ENCODE results near the gene VSIR. TPM values are rescaled to one million over a fixed set of nuclear protein-coding genes. Genes with fewer than 3 reads are reported as not detected.

Gene VSIR
- polyA plus RNA-seq, 1 of the 3 experiments (the other 2 are of a cell fraction), result 11.3 TPM

DNA sequence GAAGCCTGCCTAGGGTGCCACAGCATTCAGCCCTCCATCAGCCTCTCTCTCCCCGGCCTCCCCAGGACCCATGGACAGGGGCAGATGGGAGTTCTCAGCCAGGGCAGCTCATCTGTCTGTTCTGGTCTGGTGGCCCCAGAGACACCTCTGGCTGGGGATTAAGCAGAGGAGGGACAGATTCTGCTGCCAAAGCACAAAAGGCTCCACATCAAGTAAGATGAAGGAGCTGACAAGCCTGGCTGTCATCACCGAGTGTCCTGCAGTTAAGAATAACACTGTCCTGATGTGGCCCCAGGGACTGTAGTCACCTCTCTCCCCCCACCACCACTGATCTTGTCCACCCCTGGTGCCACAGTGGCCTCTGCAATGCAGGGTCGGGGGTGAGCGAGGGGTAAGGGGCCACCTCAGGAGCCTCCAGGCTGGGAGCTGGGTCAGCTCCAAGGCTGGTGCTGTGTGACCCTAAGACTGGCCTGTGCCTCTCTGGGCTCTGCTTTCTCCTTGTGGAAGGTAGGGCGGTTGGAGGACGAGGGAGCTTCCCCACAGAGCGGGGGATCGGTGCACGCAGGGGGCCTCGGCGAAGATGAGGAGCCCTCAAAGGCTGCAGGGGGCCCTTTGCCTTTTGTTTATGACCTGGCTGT is 72.5 kb downstream of the VSIR start:
- Histone ChIP-seq H3K4me2 (no peak overlapping the region), H3K27ac (ENCODE audit: low read depth in 2 of 2, low read length in 1 of 2) (no peak overlapping the region), H3K9ac (no peak overlapping the region), H3K4me1 (ENCODE audit: control insufficient read depth in 1 of 2, insufficient read depth in 2 of 2, low read depth in 1 of 2, low read length in 1 of 2) (peaks cover 0 to 12% of the 10 kb centered on the region in 2 experiments; a peak in 1 of 4 replicates), H2AFZ (ENCODE audit: low read depth) (no peak overlapping the region), H3K4me3 (ENCODE audit: low read depth in 2 of 2, low read length in 1 of 2) (no peak overlapping the region), H3K9me3 (no peaks in the 10 kb centered on the region), H3K79me2 (ENCODE audit: insufficient read depth) (no peaks in the 10 kb centered on the region), H4K20me1 (ENCODE audit: insufficient read depth) (no peaks in the 10 kb centered on the region), H3K36me3 (replicated peaks in 1 of 2; ENCODE audit: control insufficient read depth in 1 of 2, insufficient read depth in 2 of 2, low read length in 1 of 2) (no peaks in the 10 kb centered on the region), H3K27me3 (ENCODE audit: insufficient read depth) (peaks cover 46% of the 10 kb centered on the region; the same call in 1 of the 2 replicates), H3K9me2 (no peaks in the 10 kb centered on the region), H3F3A (replicated peaks; ENCODE audit: insufficient read depth) (no peaks in the 10 kb centered on the region)
- POLR2A ChIA-PET, result no interaction called here
- TF ChIP-seq CHD2 (IDR thresholded peaks at IDR 0.05; ENCODE audit: low read length, partially characterized antibody) (no peak), POLR2AphosphoS5 (IDR thresholded peaks at IDR 0.05; ENCODE audit: low read depth, low read length) (no peak), RAD21 (IDR thresholded peaks at IDR 0.05; ENCODE audit: low read length) (no peak), TAF1 (IDR thresholded peaks at IDR 0.05; ENCODE audit: borderline replicate concordance, low read depth, low read length) (no peak), FOXJ3 (CRISPR knock-in tag; IDR thresholded peaks at IDR 0.05) (no peak), ELF1 (IDR thresholded peaks at IDR 0.05) (no peak), EZH2phosphoT487 (IDR thresholded peaks at IDR 0.05; ENCODE audit: borderline replicate concordance, low read depth) (no peak), NRF1 (IDR thresholded peaks at IDR 0.05; ENCODE audit: low read depth, low read length) (no peak), MEF2A (IDR thresholded peaks at IDR 0.05; ENCODE audit: borderline replicate concordance, low read depth) (no peak), GATA2 (CRISPR knock-in tag; IDR thresholded peaks at IDR 0.05) (no peak), TEAD4 (IDR thresholded peaks at IDR 0.05; ENCODE audit: borderline replicate concordance, insufficient read depth) (no peak)
- TF ChIP-seq, protein P1, sequence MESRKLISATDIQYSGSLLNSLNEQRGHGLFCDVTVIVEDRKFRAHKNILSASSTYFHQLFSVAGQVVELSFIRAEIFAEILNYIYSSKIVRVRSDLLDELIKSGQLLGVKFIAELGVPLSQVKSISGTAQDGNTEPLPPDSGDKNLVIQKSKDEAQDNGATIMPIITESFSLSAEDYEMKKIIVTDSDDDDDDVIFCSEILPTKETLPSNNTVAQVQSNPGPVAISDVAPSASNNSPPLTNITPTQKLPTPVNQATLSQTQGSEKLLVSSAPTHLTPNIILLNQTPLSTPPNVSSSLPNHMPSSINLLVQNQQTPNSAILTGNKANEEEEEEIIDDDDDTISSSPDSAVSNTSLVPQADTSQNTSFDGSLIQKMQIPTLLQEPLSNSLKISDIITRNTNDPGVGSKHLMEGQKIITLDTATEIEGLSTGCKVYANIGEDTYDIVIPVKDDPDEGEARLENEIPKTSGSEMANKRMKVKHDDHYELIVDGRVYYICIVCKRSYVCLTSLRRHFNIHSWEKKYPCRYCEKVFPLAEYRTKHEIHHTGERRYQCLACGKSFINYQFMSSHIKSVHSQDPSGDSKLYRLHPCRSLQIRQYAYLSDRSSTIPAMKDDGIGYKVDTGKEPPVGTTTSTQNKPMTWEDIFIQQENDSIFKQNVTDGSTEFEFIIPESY (IDR thresholded peaks at IDR 0.05; ENCODE audit: borderline replicate concordance, low read depth), result no peak
- TF ChIP-seq, protein P2, sequence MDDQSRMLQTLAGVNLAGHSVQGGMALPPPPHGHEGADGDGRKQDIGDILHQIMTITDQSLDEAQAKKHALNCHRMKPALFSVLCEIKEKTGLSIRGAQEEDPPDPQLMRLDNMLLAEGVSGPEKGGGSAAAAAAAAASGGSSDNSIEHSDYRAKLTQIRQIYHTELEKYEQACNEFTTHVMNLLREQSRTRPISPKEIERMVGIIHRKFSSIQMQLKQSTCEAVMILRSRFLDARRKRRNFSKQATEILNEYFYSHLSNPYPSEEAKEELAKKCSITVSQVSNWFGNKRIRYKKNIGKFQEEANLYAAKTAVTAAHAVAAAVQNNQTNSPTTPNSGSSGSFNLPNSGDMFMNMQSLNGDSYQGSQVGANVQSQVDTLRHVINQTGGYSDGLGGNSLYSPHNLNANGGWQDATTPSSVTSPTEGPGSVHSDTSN (IDR thresholded peaks at IDR 0.05), result no peak
- TF ChIP-seq, protein P3, sequence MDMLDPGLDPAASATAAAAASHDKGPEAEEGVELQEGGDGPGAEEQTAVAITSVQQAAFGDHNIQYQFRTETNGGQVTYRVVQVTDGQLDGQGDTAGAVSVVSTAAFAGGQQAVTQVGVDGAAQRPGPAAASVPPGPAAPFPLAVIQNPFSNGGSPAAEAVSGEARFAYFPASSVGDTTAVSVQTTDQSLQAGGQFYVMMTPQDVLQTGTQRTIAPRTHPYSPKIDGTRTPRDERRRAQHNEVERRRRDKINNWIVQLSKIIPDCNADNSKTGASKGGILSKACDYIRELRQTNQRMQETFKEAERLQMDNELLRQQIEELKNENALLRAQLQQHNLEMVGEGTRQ (IDR thresholded peaks at IDR 0.05; ENCODE audit: borderline replicate concordance, low read depth, low read length), result no peak
- TF ChIP-seq, protein P4, sequence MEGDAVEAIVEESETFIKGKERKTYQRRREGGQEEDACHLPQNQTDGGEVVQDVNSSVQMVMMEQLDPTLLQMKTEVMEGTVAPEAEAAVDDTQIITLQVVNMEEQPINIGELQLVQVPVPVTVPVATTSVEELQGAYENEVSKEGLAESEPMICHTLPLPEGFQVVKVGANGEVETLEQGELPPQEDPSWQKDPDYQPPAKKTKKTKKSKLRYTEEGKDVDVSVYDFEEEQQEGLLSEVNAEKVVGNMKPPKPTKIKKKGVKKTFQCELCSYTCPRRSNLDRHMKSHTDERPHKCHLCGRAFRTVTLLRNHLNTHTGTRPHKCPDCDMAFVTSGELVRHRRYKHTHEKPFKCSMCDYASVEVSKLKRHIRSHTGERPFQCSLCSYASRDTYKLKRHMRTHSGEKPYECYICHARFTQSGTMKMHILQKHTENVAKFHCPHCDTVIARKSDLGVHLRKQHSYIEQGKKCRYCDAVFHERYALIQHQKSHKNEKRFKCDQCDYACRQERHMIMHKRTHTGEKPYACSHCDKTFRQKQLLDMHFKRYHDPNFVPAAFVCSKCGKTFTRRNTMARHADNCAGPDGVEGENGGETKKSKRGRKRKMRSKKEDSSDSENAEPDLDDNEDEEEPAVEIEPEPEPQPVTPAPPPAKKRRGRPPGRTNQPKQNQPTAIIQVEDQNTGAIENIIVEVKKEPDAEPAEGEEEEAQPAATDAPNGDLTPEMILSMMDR (IDR thresholded peaks at IDR 0.05), result no peak
- TF ChIP-seq, protein P5, sequence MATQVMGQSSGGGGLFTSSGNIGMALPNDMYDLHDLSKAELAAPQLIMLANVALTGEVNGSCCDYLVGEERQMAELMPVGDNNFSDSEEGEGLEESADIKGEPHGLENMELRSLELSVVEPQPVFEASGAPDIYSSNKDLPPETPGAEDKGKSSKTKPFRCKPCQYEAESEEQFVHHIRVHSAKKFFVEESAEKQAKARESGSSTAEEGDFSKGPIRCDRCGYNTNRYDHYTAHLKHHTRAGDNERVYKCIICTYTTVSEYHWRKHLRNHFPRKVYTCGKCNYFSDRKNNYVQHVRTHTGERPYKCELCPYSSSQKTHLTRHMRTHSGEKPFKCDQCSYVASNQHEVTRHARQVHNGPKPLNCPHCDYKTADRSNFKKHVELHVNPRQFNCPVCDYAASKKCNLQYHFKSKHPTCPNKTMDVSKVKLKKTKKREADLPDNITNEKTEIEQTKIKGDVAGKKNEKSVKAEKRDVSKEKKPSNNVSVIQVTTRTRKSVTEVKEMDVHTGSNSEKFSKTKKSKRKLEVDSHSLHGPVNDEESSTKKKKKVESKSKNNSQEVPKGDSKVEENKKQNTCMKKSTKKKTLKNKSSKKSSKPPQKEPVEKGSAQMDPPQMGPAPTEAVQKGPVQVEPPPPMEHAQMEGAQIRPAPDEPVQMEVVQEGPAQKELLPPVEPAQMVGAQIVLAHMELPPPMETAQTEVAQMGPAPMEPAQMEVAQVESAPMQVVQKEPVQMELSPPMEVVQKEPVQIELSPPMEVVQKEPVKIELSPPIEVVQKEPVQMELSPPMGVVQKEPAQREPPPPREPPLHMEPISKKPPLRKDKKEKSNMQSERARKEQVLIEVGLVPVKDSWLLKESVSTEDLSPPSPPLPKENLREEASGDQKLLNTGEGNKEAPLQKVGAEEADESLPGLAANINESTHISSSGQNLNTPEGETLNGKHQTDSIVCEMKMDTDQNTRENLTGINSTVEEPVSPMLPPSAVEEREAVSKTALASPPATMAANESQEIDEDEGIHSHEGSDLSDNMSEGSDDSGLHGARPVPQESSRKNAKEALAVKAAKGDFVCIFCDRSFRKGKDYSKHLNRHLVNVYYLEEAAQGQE (IDR thresholded peaks at IDR 0.05; ENCODE audit: low read depth, low read length), result no peak
- TF ChIP-seq, protein P6, sequence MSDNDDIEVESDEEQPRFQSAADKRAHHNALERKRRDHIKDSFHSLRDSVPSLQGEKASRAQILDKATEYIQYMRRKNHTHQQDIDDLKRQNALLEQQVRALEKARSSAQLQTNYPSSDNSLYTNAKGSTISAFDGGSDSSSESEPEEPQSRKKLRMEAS (IDR thresholded peaks at IDR 0.05; ENCODE audit: low read depth), result no peak
- 57% methylated on average over 10 of the region's 11 CpGs for WGBS (ENCODE audit: low lambda C conversion rate)
- DNase-seq, result peak; percentile 56
- CTCF ChIA-PET, result interaction anchor here (0.6 to 8.7 kb wide), 10 partner anchors 10 to 387 kb away, joined by 3 to 195 read pairs (median 4); partner anchors contain the start of gene SLC29A3
